GM18505 (cell line): Measurements from ENCODE around the gene EBF3.

Experiments used
- ATAC-seq: cut with Tn5 transposase; IDR thresholded peaks from one replicate; pipeline ENCODE4 v1.9.1; 2021; ENCODE audit not compliant: unreplicated experiment
- POLR2A ChIP-seq: IDR thresholded peaks from 4 replicates; pipeline ENCODE4 v1.6.1; 2011; ENCODE audit warnings: borderline replicate concordance; ENCODE audit not compliant: insufficient read depth, insufficient read length; ENCODE audit errors: extremely low read depth

The EBF3 gene

GRCh38 chr10:129938460-129938859 lies 25.6 kb downstream of the EBF3 start:
- TF ChIP-seq POLR2A = no peak
- no peak for ATAC-seq

GRCh38 chr10:129937351-129937751 lies 26.7 kb downstream of the EBF3 start:
- ATAC-seq = no peak
- no peak for TF ChIP-seq POLR2A

GRCh38 chr10:129936923-129937300 lies 27.2 kb downstream of the EBF3 start:
- ATAC-seq = no peak

GRCh38 chr10:129936266-129936922 lies 27.7 kb downstream of the EBF3 start:
- no peak for ATAC-seq
- no peak for TF ChIP-seq POLR2A

More at GRCh38 chr10:129936923-129937300, 27.2 kb downstream of the EBF3 start:
- no peak for TF ChIP-seq POLR2A

- no peak for TF ChIP-seq POLR2A
- no peak for ATAC-seq
Measured at GRCh38 chr10:129935867-129936152, 28.3 kb downstream of the EBF3 start.

- no peak for TF ChIP-seq POLR2A
- no peak for ATAC-seq
Measured at GRCh38 chr10:129935102-129935866, 28.8 kb downstream of the EBF3 start.

GRCh38 chr10:129934196-129934925 lies 29.7 kb downstream of the EBF3 start:
- TF ChIP-seq POLR2A = no peak
- ATAC-seq = no peak

- no peak for ATAC-seq
- TF ChIP-seq POLR2A = no peak
Measured at GRCh38 chr10:129933456-129934092, 30.5 kb downstream of the EBF3 start.

- ATAC-seq = no peak
- no peak for TF ChIP-seq POLR2A
Measured at GRCh38 chr10:129932751-129933433, 31.2 kb downstream of the EBF3 start.

- TF ChIP-seq POLR2A = no peak
- ATAC-seq = no peak
Measured at GRCh38 chr10:129932182-129932581, 31.9 kb downstream of the EBF3 start.

- no peak for TF ChIP-seq POLR2A
- no peak for ATAC-seq
Measured at GRCh38 chr10:129929343-129930292, 34.5 kb downstream of the EBF3 start.
